Measurements from ENCODE around the gene C1QTNF2.

- TF ChIP-seq, protein P1, sequence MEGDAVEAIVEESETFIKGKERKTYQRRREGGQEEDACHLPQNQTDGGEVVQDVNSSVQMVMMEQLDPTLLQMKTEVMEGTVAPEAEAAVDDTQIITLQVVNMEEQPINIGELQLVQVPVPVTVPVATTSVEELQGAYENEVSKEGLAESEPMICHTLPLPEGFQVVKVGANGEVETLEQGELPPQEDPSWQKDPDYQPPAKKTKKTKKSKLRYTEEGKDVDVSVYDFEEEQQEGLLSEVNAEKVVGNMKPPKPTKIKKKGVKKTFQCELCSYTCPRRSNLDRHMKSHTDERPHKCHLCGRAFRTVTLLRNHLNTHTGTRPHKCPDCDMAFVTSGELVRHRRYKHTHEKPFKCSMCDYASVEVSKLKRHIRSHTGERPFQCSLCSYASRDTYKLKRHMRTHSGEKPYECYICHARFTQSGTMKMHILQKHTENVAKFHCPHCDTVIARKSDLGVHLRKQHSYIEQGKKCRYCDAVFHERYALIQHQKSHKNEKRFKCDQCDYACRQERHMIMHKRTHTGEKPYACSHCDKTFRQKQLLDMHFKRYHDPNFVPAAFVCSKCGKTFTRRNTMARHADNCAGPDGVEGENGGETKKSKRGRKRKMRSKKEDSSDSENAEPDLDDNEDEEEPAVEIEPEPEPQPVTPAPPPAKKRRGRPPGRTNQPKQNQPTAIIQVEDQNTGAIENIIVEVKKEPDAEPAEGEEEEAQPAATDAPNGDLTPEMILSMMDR (IDR thresholded peaks at IDR 0.05): no peak
- no peak for TF ChIP-seq POLR2A (IDR thresholded peaks at IDR 0.05)
Measured at GRCh38 chr5:160363660-160364395, 6.6 kb downstream of the C1QTNF2 start.
